HG03378 (cell line): ENCODE measurements around the gene INO80D.
"Not testable (repeated sequence)": the region's sequence is repeated elsewhere in the genome, so short reads cannot be mapped to it uniquely, and the experiment has no call there.

ENCODE experiments used
- ATAC-seq: cut with Tn5 transposase; IDR thresholded peaks from one replicate; pipeline ENCODE4 v1.9.1; 2021; ENCODE audit warnings: mild to moderate bottlenecking, moderate library complexity; ENCODE audit not compliant: unreplicated experiment

Gene INO80D

GRCh38 chr2:205986334-205986733 lies 99.6 kb downstream of the INO80D start:
- ATAC-seq: not testable (repeated sequence)

GRCh38 chr2:205984381-205984780 lies 101.6 kb downstream of the INO80D start:
- ATAC-seq: no peak

- ATAC-seq: no peak
Measured at GRCh38 chr2:205982776-205983327, 103.1 kb downstream of the INO80D start.

- ATAC-seq: not testable (repeated sequence)
Measured at GRCh38 chr2:205978728-205979127, 107.2 kb downstream of the INO80D start.

GRCh38 chr2:205977699-205978098 lies 108.3 kb downstream of the INO80D start:
- not testable (repeated sequence) for ATAC-seq

- ATAC-seq: not testable (repeated sequence)
Measured at GRCh38 chr2:205976934-205977659, 108.9 kb downstream of the INO80D start.

- no peak for ATAC-seq
Measured at GRCh38 chr2:205976120-205976814, 109.7 kb downstream of the INO80D start.

GRCh38 chr2:205975082-205975949 lies 110.7 kb downstream of the INO80D start:
- ATAC-seq: peak; percentile 78

- no peak for ATAC-seq
Measured at GRCh38 chr2:205972113-205972512, 113.9 kb downstream of the INO80D start.

- ATAC-seq: no peak
Measured at GRCh38 chr2:205970348-205970747, 115.6 kb downstream of the INO80D start.

- no peak for ATAC-seq
Measured at GRCh38 chr2:205969584-205969983, 116.4 kb downstream of the INO80D start.

GRCh38 chr2:205967391-205968075 lies 118.4 kb downstream of the INO80D start:
- no peak for ATAC-seq

- ATAC-seq: no peak
Measured at GRCh38 chr2:205965707-205966106, 120.3 kb downstream of the INO80D start.

- ATAC-seq: no peak
Measured at GRCh38 chr2:205964111-205964761, 121.7 kb downstream of the INO80D start.

GRCh38 chr2:205959521-205959920 lies 126.5 kb downstream of the INO80D start:
- no peak for ATAC-seq

- no peak for ATAC-seq
Measured at GRCh38 chr2:205957452-205958154, 128.4 kb downstream of the INO80D start.

GRCh38 chr2:205954707-205955106 lies 131.3 kb downstream of the INO80D start:
- no peak for ATAC-seq

GRCh38 chr2:205952282-205952681 lies 133.7 kb downstream of the INO80D start:
- no peak for ATAC-seq

GRCh38 chr2:205948883-205949282 lies 137.1 kb downstream of the INO80D start:
- no peak for ATAC-seq
